Measurements from ENCODE around the gene AUH.

GRCh38 chr9:91410161-91410560 is 48.4 kb upstream of the AUH start:
- TF ChIP-seq POLR2A (IDR thresholded peaks at IDR 0.05; ENCODE audit: low read length) (no peak), GATA1 (IDR thresholded peaks at IDR 0.05; ENCODE audit: low read depth, low read length) (no peak)
